MG63 (cell line): ENCODE data around the gene RAB14. TPM values are rescaled to one million over a fixed set of nuclear protein-coding genes. Genes with fewer than 3 reads are reported as not detected.
"Not testable (repeated sequence)": the region's sequence is repeated elsewhere in the genome, so short reads cannot be mapped to it uniquely, and the experiment has no call there.

Experiments used
- DNase-seq: peaks from one replicate; pipeline ENCODE4 v3.0.0-alpha.2; 2020
- H3K27me3 ChIP-seq: fragments of 250-450 bp; sonication (Bioruptor Pico); 2 replicates; pipeline ENCODE4 v1.5.1; 2020; ENCODE audit warnings: mild to moderate bottlenecking, moderate library complexity
- H3K36me3 ChIP-seq: fragments of 250-450 bp; sonication (Bioruptor Pico); 2 replicates; pipeline ENCODE4 v1.5.1; 2020; ENCODE audit warnings: mild to moderate bottlenecking, moderate library complexity
- H3K4me3 ChIP-seq: fragments of 250-450 bp; sonication (Bioruptor Pico); 2 replicates; pipeline ENCODE4 v1.5.1; 2020; ENCODE audit warnings: mild to moderate bottlenecking, moderate library complexity
- H3K9me3 ChIP-seq: fragments of 250-450 bp; sonication (Bioruptor Pico); 2 replicates; pipeline ENCODE4 v1.5.1; 2020; ENCODE audit warnings: mild to moderate bottlenecking, moderate library complexity
- total RNA-seq: library from RNA; depleted of rRNA; stranded (reverse); fragments of >200 nt; shearing (Covaris generic); gene quantifications from 2 replicates; pipeline ENCODE4 v1.2.3, GENCODE V29; 2014; ENCODE audit warnings: low replicate concordance; rRNA removed

The RAB14 gene
- total RNA-seq, 1 experiment from 2014 or later, result 43.3 TPM

DNA sequence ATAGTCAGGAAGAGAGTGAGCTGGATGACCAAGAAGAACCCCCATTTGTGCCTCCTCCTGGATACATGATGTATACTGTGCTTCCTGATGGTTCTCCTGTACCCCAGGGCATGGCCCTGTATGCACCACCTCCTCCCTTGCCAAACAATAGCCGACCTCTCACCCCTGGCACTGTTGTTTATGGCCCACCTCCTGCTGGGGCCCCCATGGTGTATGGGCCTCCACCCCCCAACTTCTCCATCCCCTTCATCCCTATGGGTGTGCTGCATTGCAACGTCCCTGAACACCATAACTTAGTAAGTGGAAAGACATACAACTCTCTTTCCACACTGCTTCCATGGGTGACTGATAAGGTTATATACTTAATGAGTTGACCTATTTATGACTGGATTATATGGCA lies 51.5 kb downstream of the RAB14 start:
- Histone ChIP-seq H3K4me3 (no peak overlapping the region), H3K27me3 (no peaks in the 10 kb centered on the region), H3K36me3 (peaks cover 3% of the 10 kb centered on the region), H3K9me3 (no peaks in the 10 kb centered on the region)
- no peak for DNase-seq

DNA sequence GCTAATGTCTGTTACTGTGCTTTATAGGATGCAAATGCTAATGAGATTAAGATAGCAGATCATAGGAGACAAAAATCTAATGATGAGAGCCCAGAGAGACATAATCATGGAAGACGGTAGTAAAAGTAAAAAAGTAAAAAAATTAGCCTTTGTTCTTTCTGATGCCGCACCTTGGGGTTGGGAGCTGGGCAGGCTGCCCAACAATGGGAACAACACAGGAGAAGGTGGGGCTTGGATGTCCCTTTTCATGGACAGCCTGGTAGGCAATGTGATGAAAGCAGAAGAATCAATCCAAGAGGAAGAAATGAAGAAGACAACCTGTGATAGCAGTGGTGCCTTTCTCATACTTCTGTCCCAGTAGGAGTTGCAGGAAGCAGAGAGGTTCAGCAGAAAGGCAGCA lies 57.2 kb downstream of the RAB14 start:
- Histone ChIP-seq H3K27me3 (no peaks in the 10 kb centered on the region), H3K4me3 (no peak overlapping the region), H3K9me3 (no peaks in the 10 kb centered on the region), H3K36me3 (peaks cover 21% of the 10 kb centered on the region)
- no peak for DNase-seq

DNA sequence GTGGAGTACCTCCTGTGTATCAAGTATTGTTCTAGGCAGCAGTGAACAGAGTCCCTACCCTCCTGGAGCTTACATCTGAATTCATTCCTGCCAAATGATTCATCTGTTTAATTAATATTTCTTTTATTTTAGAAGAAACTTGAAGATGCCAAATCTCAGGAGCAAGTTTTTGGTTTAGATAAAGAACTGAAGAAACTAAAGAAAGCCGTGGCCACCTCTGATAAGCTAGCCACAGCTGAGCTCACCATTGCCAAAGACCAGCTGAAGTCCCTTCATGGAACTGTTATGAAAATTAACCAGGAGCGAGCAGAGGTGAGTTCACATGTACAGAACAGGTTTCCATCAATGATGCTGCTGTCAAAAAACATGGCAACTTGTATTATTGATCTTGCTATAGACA lies 57.9 kb downstream of the RAB14 start:
- DNase-seq, result no peak
- peaks cover 21% of the 10 kb centered on the region for H3K36me3 ChIP-seq
- H3K4me3 ChIP-seq, result no peak overlapping the region
- no peaks in the 10 kb centered on the region for H3K9me3 ChIP-seq
- H3K27me3 ChIP-seq, result no peaks in the 10 kb centered on the region

DNA sequence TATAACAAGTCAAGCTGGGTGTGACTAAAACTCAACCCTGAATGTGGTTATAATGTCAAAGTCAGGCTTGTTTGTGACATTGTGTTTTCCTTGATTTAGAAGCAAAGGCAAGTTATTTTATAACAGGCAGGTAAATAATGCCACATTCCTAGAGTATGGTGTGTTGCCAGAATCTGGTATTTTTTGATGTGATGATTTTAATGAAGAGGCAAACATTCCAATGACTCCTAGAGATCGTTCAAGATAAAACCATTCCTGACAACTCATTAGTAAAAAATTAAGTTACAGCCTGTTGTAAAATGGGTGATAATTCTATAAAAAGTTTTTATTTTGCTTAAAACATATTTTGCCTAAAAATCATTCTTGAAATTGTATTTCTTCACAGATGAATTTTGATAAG lies 60.0 kb downstream of the RAB14 start:
- peaks cover 21% of the 10 kb centered on the region for H3K36me3 ChIP-seq
- no peak for DNase-seq
- no peaks in the 10 kb centered on the region for H3K27me3 ChIP-seq
- no peak overlapping the region for H3K4me3 ChIP-seq
- no peaks in the 10 kb centered on the region for H3K9me3 ChIP-seq

DNA sequence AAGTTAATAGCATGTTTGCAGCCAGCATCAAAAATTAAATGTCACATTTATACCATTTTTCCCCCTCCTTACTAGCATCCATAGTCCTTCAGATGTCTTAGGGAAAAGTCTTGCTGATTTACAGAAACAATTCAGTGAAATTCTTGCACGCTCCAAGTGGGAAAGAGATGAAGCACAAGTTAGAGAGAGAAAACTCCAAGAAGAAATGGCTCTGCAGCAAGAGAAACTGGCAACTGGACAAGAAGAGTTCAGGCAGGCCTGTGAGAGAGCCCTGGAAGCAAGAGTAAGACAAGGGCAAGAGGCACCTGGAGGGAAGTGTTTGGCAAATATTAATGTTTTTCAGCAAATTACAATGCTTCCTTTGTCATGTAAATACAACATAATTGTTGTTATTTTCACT lies 60.4 kb downstream of the RAB14 start:
- no peaks in the 10 kb centered on the region for H3K9me3 ChIP-seq
- peaks cover 21% of the 10 kb centered on the region for H3K36me3 ChIP-seq
- H3K4me3 ChIP-seq, result no peak overlapping the region
- no peaks in the 10 kb centered on the region for H3K27me3 ChIP-seq
- DNase-seq, result no peak

DNA sequence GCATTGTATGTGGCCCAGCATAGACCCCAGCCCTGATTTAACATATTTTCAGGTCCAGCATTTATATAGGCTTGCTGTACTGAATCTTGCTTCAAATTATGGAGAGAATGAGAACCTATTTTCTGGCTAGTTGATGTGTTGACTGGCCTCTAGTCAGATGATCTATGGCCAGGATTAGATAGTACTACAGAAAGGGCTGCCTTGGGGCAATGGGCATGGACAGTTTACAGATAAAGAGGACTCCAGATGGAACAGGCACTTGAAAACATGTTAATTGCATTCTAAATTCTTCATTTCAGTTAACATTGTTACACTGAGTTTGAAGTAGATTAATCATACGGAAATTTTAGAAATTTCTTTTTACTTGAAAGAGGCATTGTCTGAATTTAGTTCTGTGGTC lies 61.5 kb downstream of the RAB14 start:
- Histone ChIP-seq H3K9me3 (no peaks in the 10 kb centered on the region), H3K4me3 (no peak overlapping the region), H3K36me3 (peaks cover 21% of the 10 kb centered on the region), H3K27me3 (no peaks in the 10 kb centered on the region)
- no peak for DNase-seq

DNA sequence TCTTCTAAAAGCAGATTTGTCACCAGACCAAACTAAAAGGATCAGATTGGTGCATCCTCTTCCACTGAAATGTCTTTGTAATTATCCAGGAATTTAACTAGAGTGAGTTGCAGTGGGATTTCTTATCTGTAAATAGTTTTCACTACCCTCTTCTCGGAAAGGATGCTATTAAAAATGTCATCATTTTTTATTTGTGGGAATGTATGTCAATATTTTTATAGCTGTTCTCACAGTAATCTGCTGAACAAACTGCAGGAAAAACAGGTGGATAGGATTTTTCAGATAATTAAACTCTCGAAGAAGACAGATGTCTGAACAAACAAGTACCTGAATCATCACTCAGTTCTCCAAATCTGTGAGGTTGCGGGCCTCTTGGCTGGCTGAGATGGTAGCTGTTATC lies 62.7 kb downstream of the RAB14 start:
- Histone ChIP-seq H3K36me3 (peaks cover 11% of the 10 kb centered on the region), H3K4me3 (no peak overlapping the region), H3K27me3 (no peaks in the 10 kb centered on the region), H3K9me3 (no peaks in the 10 kb centered on the region)
- DNase-seq, result no peak

DNA sequence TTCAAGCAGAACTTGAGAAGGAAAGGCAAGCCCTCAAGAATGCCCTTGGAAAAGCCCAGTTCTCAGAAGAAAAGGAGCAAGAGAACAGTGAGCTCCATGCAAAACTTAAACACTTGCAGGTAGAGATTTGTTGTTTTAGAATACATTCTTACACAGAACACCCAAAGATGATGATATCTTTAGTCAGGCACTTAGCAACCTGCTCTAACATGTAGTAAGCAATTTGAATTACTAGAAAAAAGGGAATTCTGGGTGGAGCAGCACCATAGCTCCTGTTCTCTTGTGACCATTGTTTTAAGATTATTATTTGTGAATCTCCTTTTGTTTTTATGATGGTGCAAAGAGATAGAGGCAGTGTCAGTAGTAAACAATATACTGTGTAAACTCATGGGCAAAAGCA lies 63.1 kb downstream of the RAB14 start:
- no peak for DNase-seq
- Histone ChIP-seq H3K27me3 (no peaks in the 10 kb centered on the region), H3K36me3 (peaks cover 7% of the 10 kb centered on the region), H3K9me3 (no peaks in the 10 kb centered on the region), H3K4me3 (no peak overlapping the region)

DNA sequence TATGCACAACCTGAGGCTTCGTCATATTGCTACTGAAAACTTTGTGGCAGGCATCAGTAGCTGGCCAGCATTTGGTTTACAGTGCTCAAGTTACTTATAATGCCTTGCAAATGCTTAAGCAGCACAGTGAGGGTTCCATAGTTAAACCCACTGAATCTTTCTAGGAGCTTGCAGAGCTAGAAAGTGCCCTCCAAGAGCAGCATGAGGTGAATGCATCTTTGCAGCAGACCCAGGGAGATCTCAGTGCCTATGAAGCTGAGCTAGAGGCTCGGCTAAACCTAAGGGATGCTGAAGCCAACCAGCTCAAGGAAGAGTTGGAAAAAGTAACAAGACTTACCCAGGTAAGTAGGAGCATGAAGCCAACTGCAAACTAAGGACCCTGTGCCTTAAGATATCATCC lies 66.0 kb downstream of the RAB14 start:
- DNase-seq, result no peak
- Histone ChIP-seq H3K36me3 (no peaks in the 10 kb centered on the region), H3K27me3 (no peaks in the 10 kb centered on the region), H3K9me3 (no peaks in the 10 kb centered on the region), H3K4me3 (no peak overlapping the region)

DNA sequence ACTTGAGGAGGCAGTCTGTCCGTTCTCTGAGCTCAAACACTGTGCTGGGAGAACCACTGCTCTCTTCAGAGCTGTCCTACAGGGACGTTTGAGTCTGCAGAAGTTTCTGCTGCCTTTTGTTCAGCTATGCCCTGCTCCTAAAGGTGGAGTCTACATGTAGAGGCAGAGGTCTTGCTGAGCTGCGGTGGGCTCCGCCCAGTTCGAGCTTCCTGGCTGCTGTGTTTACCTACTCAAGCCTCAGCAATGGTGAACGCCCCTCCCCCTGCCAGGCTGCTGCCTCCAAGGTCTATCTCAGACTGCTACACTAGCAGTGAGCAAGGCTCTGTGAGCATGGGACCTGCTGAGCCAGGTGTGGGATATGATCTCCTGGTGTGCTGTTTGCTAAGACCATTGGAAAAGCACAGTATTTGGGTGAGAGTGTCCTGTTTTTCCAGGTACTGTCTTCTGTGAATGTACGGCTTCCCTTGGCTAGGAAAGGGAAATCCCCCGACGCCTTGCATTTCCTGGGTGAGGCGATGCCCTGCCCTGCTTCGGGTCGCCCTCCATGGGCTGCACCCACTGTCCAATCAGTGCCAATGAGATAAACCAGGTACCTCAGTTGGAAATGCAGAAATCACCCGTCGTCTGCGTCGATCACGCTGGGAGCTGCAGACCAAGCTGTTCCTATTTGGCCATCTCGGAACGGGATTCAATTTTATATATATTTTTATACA lies 68.4 kb downstream of the RAB14 start:
- DNase-seq, result no peak
- Histone ChIP-seq H3K4me3 (no peak overlapping the region), H3K36me3 (peaks cover under 1% of the 10 kb centered on the region; the same call in 1 of the 2 replicates), H3K27me3 (no peaks in the 10 kb centered on the region), H3K9me3 (no peaks in the 10 kb centered on the region)

DNA sequence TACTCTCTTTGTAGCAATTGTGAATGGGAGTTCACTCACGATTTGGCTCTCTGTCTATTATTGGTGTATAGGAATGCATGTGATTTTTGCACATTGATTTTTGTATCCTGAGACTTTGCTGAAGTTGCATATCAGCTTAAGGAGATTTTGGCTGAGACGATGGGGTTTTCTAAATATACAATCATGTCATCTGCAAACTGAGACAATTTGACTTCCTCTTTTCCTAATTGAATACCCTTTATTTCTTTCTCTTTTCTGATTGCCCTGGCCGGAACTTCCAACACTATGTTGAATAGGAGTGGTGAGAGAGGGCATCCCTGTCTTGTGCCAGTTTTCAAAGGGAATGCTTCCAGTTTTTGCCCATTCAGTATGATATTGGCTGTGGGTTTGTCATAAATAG lies 72.3 kb downstream of the RAB14 start:
- H3K9me3 ChIP-seq, DNase-seq, H3K27me3 ChIP-seq, H3K4me3 ChIP-seq, H3K36me3 ChIP-seq: not testable (repeated sequence)

Other genes starting within 250 kb of the RAB14 start
- gene C5, start 151.6 kb downstream of the RAB14 start, total RNA-seq, result 2.4 and 2.7 TPM in 2 replicates
- 0.72 and 2.5 TPM in 2 replicates for gene CNTRL, start 126.9 kb downstream of the RAB14 start, total RNA-seq
- gene GSN, start 66.3 kb upstream of the RAB14 start, total RNA-seq, result 59.8 and 75.0 TPM in 2 replicates
- 108 and 114 TPM in 2 replicates for gene STOM, start 168.4 kb upstream of the RAB14 start, total RNA-seq